HG02981 (cell line): ENCODE measurements around the gene HOXD10.

Experiments
- ATAC-seq: cut with Tn5 transposase; IDR thresholded peaks from one replicate; pipeline ENCODE4 v1.9.1; 2021; ENCODE audit warnings: mild to moderate bottlenecking, moderate library complexity; ENCODE audit not compliant: unreplicated experiment

The HOXD10 gene

GRCh38 chr2:176160986-176161824, 44.6 kb downstream of the HOXD10 start:
- ATAC-seq, result no peak

GRCh38 chr2:176161825-176162626, 45.4 kb downstream of the HOXD10 start:
- ATAC-seq, result no peak

GRCh38 chr2:176162911-176163671, 46.5 kb downstream of the HOXD10 start:
- ATAC-seq, result no peak

- ATAC-seq, result no peak
Observed at GRCh38 chr2:176163672-176164056, 47.1 kb downstream of the HOXD10 start.

- ATAC-seq, result no peak
Observed at GRCh38 chr2:176164201-176164600, 47.6 kb downstream of the HOXD10 start.

GRCh38 chr2:176164611-176165369, 48.2 kb downstream of the HOXD10 start:
- no peak for ATAC-seq

GRCh38 chr2:176165370-176166050, 48.9 kb downstream of the HOXD10 start:
- no peak for ATAC-seq

GRCh38 chr2:176166272-176166671, 49.7 kb downstream of the HOXD10 start:
- ATAC-seq, result no peak

GRCh38 chr2:176167398-176167797, 50.8 kb downstream of the HOXD10 start:
- ATAC-seq, result no peak

GRCh38 chr2:176169181-176169580, 52.6 kb downstream of the HOXD10 start:
- no peak for ATAC-seq
